Liver (tissue), 9 donors: Measurements from ENCODE around the gene MIER3. TPM values are rescaled to one million over a fixed set of nuclear protein-coding genes. Genes with fewer than 3 reads are reported as not detected.
A peak's percentile ranks its signal among the peaks of the same experiment; 100 is the strongest.

ENCODE experiments used
- DNase-seq: peaks from one replicate; pipeline ENCODE4 v3.0.0-alpha.2; 2017; ENCODE audit warnings: low spot score
- H3K27ac ChIP-seq, 2 donors: one replicate each; pipeline ENCODE4 v1.7.0; 2013; ENCODE audit warnings: inconsistent platforms in 2 of 2, low read length in 2 of 2, control low read depth in 1 of 2, low read depth in 1 of 2, mild to moderate bottlenecking in 1 of 2
- H3K27me3 ChIP-seq, 4 donors: one replicate each; pipeline versions ENCODE4 v1.6.1 to v1.7.0; 2013; ENCODE audit warnings: low read length in 3 of 4, inconsistent platforms in 1 of 4, mild to moderate bottlenecking in 1 of 4, moderate library complexity in 1 of 4; ENCODE audit not compliant: control insufficient read depth in 4 of 4, insufficient read depth in 4 of 4
- H3K36me3 ChIP-seq, 4 donors: one replicate each; pipeline versions ENCODE4 v1.6.1 to v1.7.0; 2013; ENCODE audit warnings: low read length in 3 of 4, mild to moderate bottlenecking in 3 of 4, low read depth in 1 of 4, moderate library complexity in 1 of 4; ENCODE audit not compliant: control insufficient read depth in 4 of 4, insufficient read depth in 3 of 4
- H3K4me1 ChIP-seq, 4 donors: one replicate each; pipeline versions ENCODE4 v1.6.1 to v1.7.0; 2013; ENCODE audit warnings: low read length in 3 of 4, mild to moderate bottlenecking in 3 of 4, moderate library complexity in 1 of 4; ENCODE audit not compliant: control insufficient read depth in 4 of 4, insufficient read depth in 4 of 4
- H3K4me3 ChIP-seq, 3 donors: one replicate each; pipeline versions ENCODE4 v1.6.1 to v1.7.0; 2013; ENCODE audit warnings: low read length in 3 of 3, control low read depth in 1 of 3, low read depth in 1 of 3, mild to moderate bottlenecking in 1 of 3
- H3K9ac ChIP-seq, 2 donors: one replicate each; pipeline ENCODE4 v1.7.0; 2013; ENCODE audit warnings: low read length in 2 of 2, mild to moderate bottlenecking in 2 of 2, moderate library complexity in 2 of 2, control low read depth in 1 of 2, low read depth in 1 of 2
- H3K9me3 ChIP-seq, 4 donors: one replicate each; pipeline versions ENCODE4 v1.6.1 to v1.7.0; 2013; ENCODE audit warnings: low read length in 3 of 4; ENCODE audit not compliant: control insufficient read depth in 4 of 4
- ATF3 ChIP-seq: IDR thresholded peaks from 2 replicates; pipeline ENCODE4 v1.6.1; 2016; ENCODE audit warnings: antibody characterized with exemption
- CTCF ChIP-seq: fragments of 150-350 bp; IDR thresholded peaks from 2 replicates; pipeline ENCODE4 v1.5.1; 2017; ENCODE audit warnings: improper control_type of control experiment, low read depth, low read length; ENCODE audit not compliant: missing input control
- EGR1 ChIP-seq, 2 donors: IDR thresholded peaks; 2 replicates each; pipeline ENCODE4 v1.6.1; 2016 to 2018; ENCODE audit warnings: antibody characterized with exemption in 2 of 2, low read depth in 2 of 2
- FOXA1 ChIP-seq: IDR thresholded peaks from 2 replicates; pipeline ENCODE4 v1.6.1; 2016; ENCODE audit warnings: antibody characterized with exemption
- FOXA2 ChIP-seq: IDR thresholded peaks from 2 replicates; pipeline ENCODE4 v1.6.1; 2016; ENCODE audit warnings: antibody characterized with exemption
- GABPA ChIP-seq, 2 donors: IDR thresholded peaks in 1 of 2; conservative IDR thresholded peaks in 1 of 2; 2 replicates each; pipeline ENCODE4 v1.6.1; 2016; ENCODE audit warnings: antibody characterized with exemption in 2 of 2, mild to moderate bottlenecking in 1 of 2, moderate library complexity in 1 of 2
- HNF4A ChIP-seq, 2 donors: conservative IDR thresholded peaks; 2 replicates each; pipeline ENCODE4 v1.6.1; 2016; ENCODE audit warnings: antibody characterized with exemption in 2 of 2, mild to moderate bottlenecking in 2 of 2
- HNF4G ChIP-seq: IDR thresholded peaks from 2 replicates; pipeline ENCODE4 v1.6.1; 2016; ENCODE audit warnings: antibody characterized with exemption
- JUND ChIP-seq, 2 donors: IDR thresholded peaks; 2 replicates each; pipeline ENCODE4 v1.6.1; 2016; ENCODE audit warnings: antibody characterized with exemption in 2 of 2
- MAX ChIP-seq: IDR thresholded peaks from 2 replicates; pipeline ENCODE4 v1.6.1; 2016; ENCODE audit warnings: antibody characterized with exemption
- NR2F2 ChIP-seq: IDR thresholded peaks from 2 replicates; pipeline ENCODE4 v1.6.1; 2016; ENCODE audit warnings: antibody characterized with exemption
- RAD21 ChIP-seq, 2 donors: IDR thresholded peaks; 2 replicates each; pipeline ENCODE4 v1.6.1; 2016; ENCODE audit warnings: antibody characterized with exemption in 2 of 2, mild to moderate bottlenecking in 2 of 2
- REST ChIP-seq: IDR thresholded peaks from 2 replicates; pipeline ENCODE4 v1.6.1; 2016; ENCODE audit warnings: antibody characterized with exemption, mild to moderate bottlenecking
- RXRA ChIP-seq, 2 donors: IDR thresholded peaks; 2 replicates each; pipeline ENCODE4 v1.6.1; 2017 to 2018; ENCODE audit warnings: antibody characterized with exemption in 2 of 2, mild to moderate bottlenecking in 1 of 2
- SP1 ChIP-seq: IDR thresholded peaks from 2 replicates; pipeline ENCODE4 v1.6.1; 2018; ENCODE audit warnings: antibody characterized with exemption, mild to moderate bottlenecking
- TAF1 ChIP-seq: conservative IDR thresholded peaks from 2 replicates; pipeline ENCODE4 v1.6.1; 2016; ENCODE audit warnings: antibody characterized with exemption, mild to moderate bottlenecking
- YY1 ChIP-seq: IDR thresholded peaks from 2 replicates; pipeline ENCODE4 v1.6.1; 2016; ENCODE audit warnings: antibody characterized with exemption, mild to moderate bottlenecking
- ZBTB33 ChIP-seq: IDR thresholded peaks from 2 replicates; pipeline ENCODE4 v1.6.1; 2016; ENCODE audit warnings: antibody characterized with exemption
- WGBS: extraction: QIAGEN DNeasy Blood & Tissue Kit; methylation state at CpG from one replicate; pipeline ENCODE4 v1.1.7; 2013; 5-methylcytosine and 5-hydroxymethylcytosine counted together
- polyA plus RNA-seq, 2 donors: library from polyadenylated mRNA; stranded (reverse) in 1 of 2; unstranded in 1 of 2; fragments of 200-250 nt in 1 of 2; fragments of >200 nt in 1 of 2; fragmentation: Nextera tagmentation in 1 of 2; extraction: Ambion mirVana in 1 of 2; gene quantifications; one replicate each; pipeline versions ENCODE4 v1.2.1 to v1.2.3, GENCODE V29; 2013 to 2015
- total RNA-seq, 2 donors: library from RNA; depleted of rRNA; stranded (reverse); fragments of >200 nt; gene quantifications; one replicate each; pipeline ENCODE4 v1.2.3, GENCODE V29; 2014
- donor health status: healthy.
- donor health status: healthy.
- donor health status: healthy.
- donor health status: healthy.
- donor health status: healthy.

MIER3 gene
- total and polyA plus RNA-seq, 4 donors: 4.1 to 15.5 (median 8.1) TPM

GRCh38 chr5:56938858-56939257 lies 13.1 kb downstream of the MIER3 start:
- no peak for DNase-seq
- peaks cover 0 to 12% (median 4%) of the 10 kb centered on the region in 4 donors for H3K4me1 ChIP-seq
- peak; percentile 86 to 94 for TF ChIP-seq HNF4A (conservative IDR thresholded peaks at IDR 0.05)
- TF ChIP-seq EGR1 (IDR thresholded peaks at IDR 0.05; ENCODE audit: low read depth in 2 of 2): no peak
- no peak for TF ChIP-seq REST
- no peak for TF ChIP-seq GABPA (IDR thresholded peaks at IDR 0.05 in 1 of 2, conservative IDR thresholded peaks at IDR 0.05 in 1 of 2)
- TF ChIP-seq YY1: peak; percentile 14
- TF ChIP-seq FOXA2: no peak
- peak; percentile 76 to 83 for TF ChIP-seq RXRA (IDR thresholded peaks at IDR 0.05)
- no peak for TF ChIP-seq NR2F2
- no peak for TF ChIP-seq FOXA1
- TF ChIP-seq CTCF: no peak
- peak; percentile 46 for TF ChIP-seq HNF4G
- TF ChIP-seq SP1: peak; percentile 67
- TF ChIP-seq ATF3: peak; percentile 19
- peak; percentile 28 for TF ChIP-seq MAX
- peak; percentile 25 to 47 for TF ChIP-seq JUND (IDR thresholded peaks at IDR 0.05)
- peak in 1 of 2 donors; percentile 52 for TF ChIP-seq RAD21 (IDR thresholded peaks at IDR 0.05)
- TF ChIP-seq TAF1: no peak
- TF ChIP-seq ZBTB33: no peak
- H3K9me3 ChIP-seq: no peaks in the 10 kb centered on the region
- H3K9ac ChIP-seq: no peak overlapping the region
- H3K27me3 ChIP-seq: no peaks in the 10 kb centered on the region
- H3K27ac ChIP-seq: peak overlapping the region; percentile 26 to 45
- WGBS: 31% methylated on average over 1 of the region's 1 CpG
- H3K4me3 ChIP-seq: no peak overlapping the region
- peaks cover 7 to 56% (median 46%) of the 10 kb centered on the region in 4 donors for H3K36me3 ChIP-seq
